Neuron (in vitro differentiated cells): ENCODE results near the gene ZNF385A.
A peak's percentile ranks its signal among the peaks of the same experiment; 100 is the strongest.

Source experiments
- H2AFZ ChIP-seq: one replicate; pipeline ENCODE4 v1.6.1; 2013; ENCODE audit warnings: low read depth, mild to moderate bottlenecking, inconsistent platforms, low read length, moderate library complexity
- H3K27me3 ChIP-seq: one replicate; pipeline ENCODE4 v1.6.1; 2013; ENCODE audit warnings: low read length; ENCODE audit not compliant: insufficient read depth
- H3K36me3 ChIP-seq: one replicate; pipeline ENCODE4 v1.6.1; 2013; ENCODE audit warnings: low read length; ENCODE audit not compliant: insufficient read depth
- H3K4me1 ChIP-seq: one replicate; pipeline ENCODE4 v1.6.1; 2013; ENCODE audit warnings: low read length; ENCODE audit not compliant: insufficient read depth
- H3K4me3 ChIP-seq: 2 replicates; pipeline ENCODE4 v1.5.1; 2013; ENCODE audit warnings: mild to moderate bottlenecking, low read length, moderate library complexity
- H3K9me3 ChIP-seq: one replicate; pipeline ENCODE4 v1.6.1; 2013; ENCODE audit warnings: low read length

The ZNF385A gene

DNA sequence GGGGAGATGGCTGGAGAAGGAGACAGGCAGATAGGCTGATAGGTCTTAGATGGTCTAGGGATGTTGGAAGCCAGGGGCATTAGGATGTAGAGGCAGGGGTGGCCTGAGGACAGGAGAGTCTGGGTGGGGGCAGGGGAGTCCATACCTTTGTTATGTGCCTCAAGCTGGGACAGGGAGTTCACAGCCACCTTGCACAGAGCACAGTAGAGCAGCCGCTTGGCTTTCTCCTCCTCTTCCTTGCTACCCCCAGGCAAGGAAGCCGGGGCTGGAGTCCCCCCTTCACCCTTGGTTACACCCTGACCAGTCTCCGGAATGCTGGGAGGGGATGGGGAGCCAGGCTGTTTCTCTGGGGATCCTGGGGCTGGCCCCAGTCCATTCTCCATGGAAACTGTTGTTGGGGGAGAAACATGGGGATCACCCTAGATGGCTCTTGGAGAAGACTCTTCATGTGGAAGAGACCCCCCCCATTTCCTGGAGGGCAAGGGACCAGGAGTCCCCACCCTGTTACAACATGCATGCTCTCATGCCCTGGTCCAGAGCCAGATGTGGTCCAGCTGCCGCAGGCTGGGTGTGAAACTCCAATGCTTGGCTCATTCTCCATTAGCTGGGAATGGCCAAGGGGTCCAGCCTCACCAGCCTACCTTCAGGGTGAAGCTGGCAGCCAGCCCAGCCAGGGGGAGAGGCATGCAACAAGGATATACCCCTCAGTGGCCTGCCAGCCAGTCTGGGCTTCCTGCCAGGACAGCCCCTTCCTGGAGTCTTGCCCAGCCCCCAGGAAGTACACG lies 13.0 kb downstream of the ZNF385A start:
- Histone ChIP-seq H3K4me1 (peaks cover 9% of the 10 kb centered on the region), H3K4me3 (no peak overlapping the region), H3K27me3 (no peaks in the 10 kb centered on the region), H3K36me3 (no peaks in the 10 kb centered on the region), H3K9me3 (no peaks in the 10 kb centered on the region), H2AFZ (no peak overlapping the region)

DNA sequence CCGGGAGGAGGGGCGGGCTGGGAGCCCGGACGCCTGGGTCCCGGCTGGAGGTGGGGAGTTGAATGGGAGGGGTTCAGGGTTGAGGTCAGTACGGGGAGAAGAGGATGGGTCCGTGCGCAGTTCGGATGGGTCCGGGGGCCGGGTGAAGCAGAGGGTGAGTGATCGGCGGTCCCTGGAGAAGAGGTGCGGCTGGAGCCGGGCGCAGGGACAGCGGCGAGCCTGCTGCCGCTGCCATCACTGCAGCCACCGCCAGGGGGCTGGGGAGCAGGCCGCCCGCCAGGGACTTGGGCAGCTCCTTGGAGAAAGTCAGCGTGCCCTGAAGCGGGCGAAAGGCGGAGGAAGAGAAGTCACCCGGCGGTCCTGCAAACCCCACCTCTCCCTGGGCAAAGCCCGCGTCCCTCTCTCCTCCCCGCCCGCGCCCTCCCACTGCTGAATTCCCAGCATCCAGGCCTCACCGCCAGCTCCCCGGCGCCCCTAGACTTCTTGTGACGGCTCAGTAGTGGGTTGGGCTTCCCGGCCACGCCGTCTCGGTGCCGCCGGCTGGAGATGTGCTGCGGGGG lies 14.3 kb downstream of the ZNF385A start:
- no peaks in the 10 kb centered on the region for H3K36me3 ChIP-seq
- H3K4me3 ChIP-seq, result no peak overlapping the region
- no peaks in the 10 kb centered on the region for H3K9me3 ChIP-seq
- H2AFZ ChIP-seq, result no peak overlapping the region
- no peaks in the 10 kb centered on the region for H3K27me3 ChIP-seq
- H3K4me1 ChIP-seq, result peaks cover 8% of the 10 kb centered on the region

DNA sequence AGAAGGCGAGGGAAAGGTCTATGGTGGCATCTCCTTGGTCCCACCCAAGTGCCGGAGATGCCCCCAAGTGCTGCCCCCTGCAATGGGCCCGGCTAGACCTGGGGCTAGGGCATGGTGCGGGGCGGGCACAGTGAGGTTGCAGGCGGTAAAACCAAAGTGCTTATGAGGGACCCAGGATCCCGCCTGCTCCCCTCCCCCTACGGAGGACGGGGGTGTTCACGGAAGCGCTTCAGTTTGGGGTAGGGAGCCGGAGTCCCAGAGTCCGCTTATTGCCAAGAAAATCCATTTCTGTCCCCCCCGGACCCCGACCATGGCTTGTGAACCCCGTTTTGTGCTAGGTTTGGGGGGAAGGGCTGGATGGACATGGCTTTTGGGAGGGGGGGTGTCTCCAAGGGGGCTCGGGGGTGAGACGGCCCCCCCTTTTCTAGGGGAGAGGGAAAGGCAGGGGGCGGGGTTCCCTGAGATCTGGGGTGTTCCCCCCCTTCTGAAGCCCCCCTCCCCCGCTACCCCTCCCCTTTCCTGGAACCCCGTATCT lies 14.9 kb downstream of the ZNF385A start:
- Histone ChIP-seq H3K36me3 (no peaks in the 10 kb centered on the region), H3K27me3 (no peaks in the 10 kb centered on the region), H3K9me3 (no peaks in the 10 kb centered on the region), H3K4me3 (no peak overlapping the region), H3K4me1 (peaks cover 5% of the 10 kb centered on the region), H2AFZ (no peak overlapping the region)

- no peaks in the 10 kb centered on the region for H3K9me3 ChIP-seq
- no peak overlapping the region for H2AFZ ChIP-seq
- no peaks in the 10 kb centered on the region for H3K36me3 ChIP-seq
- no peaks in the 10 kb centered on the region for H3K27me3 ChIP-seq
- H3K4me1 ChIP-seq, result peaks cover 5% of the 10 kb centered on the region
- no peak overlapping the region for H3K4me3 ChIP-seq
Observed at GRCh38 chr12:54368709-54369596, 15.6 kb downstream of the ZNF385A start.

- Histone ChIP-seq H3K4me1 (peaks cover 5% of the 10 kb centered on the region), H3K9me3 (no peaks in the 10 kb centered on the region), H2AFZ (no peak overlapping the region), H3K27me3 (no peaks in the 10 kb centered on the region), H3K36me3 (no peaks in the 10 kb centered on the region), H3K4me3 (no peak overlapping the region)
Observed at GRCh38 chr12:54368025-54368708, 16.4 kb downstream of the ZNF385A start.

DNA sequence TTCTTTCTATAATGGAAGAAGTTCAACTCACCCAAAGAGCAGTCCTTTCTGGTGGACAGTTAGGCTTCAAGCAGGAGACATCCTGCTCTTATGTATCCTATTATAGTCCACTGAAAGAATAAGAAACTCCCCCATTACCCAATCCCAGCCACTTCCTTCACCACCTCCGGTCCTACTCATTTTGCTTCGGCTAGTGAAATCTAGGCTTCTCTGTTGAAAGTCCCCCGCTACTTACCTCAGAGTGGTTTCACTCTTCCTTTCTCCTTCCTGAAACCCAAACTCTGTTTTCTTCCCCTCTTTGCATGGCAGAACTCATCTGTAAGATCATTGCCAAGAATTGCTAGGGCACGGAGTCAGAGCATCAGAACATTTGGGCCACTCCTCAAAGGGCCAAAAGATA lies 20.1 kb downstream of the ZNF385A start, which contains the start of gene GPR84:
GPR84 (minus strand) TSS at position 74 of the 400 bp plus-strand sequence. CDS start 635 bp downstream, outside the sequence.
- Histone ChIP-seq H3K4me3 (no peak within 1 kb of the TSS), H3K27me3 (no peaks in the 10 kb centered on the region), H2AFZ (no peak within 1 kb of the TSS), H3K4me1 (peaks cover 20% of the 10 kb centered on the region), H3K9me3 (no peaks in the 10 kb centered on the region), H3K36me3 (no peaks in the 10 kb centered on the region)

DNA sequence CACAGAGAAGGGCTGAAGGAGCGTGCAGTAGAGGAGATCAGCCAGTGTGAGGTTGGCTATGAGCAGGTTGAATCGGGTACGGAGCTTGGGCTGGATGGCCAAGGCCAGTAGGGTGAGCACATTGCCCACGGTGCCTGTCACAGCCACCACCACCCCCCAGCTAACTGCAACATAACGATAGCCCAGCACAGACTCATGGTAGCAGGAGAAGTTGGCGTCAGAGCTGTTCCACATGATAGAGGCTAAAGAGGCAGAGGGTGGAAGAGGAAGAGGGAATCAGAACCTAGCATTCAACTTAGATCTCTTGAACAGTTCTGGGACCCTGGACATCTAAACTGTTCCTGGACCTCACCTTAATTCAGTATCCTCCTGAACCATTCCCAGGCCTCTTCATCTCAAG lies 20.9 kb downstream of the ZNF385A start:
- no peaks in the 10 kb centered on the region for H3K27me3 ChIP-seq
- H3K9me3 ChIP-seq, result no peaks in the 10 kb centered on the region
- no peak overlapping the region for H3K4me3 ChIP-seq
- H3K4me1 ChIP-seq, result peaks cover 19% of the 10 kb centered on the region
- H2AFZ ChIP-seq, result no peak overlapping the region
- H3K36me3 ChIP-seq, result no peaks in the 10 kb centered on the region

DNA sequence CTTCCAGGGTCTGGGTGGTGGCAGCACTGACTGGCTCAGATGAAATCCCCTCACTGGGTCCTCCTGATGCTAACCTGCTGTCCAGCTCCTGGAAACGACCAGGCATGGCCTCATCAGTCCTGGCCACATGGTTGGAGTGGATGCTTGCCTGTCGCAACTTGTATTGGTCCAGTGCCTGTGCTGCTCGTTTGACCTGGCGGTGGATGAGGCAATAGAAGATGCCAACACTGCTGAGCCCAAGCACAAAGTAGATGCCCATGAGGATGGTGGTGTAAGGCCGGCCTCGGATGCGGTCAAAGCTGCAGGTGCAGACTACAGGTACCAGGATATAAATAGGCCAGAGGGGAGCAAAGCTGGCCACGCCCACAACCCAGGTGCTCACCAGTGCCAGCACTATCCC lies 21.5 kb downstream of the ZNF385A start:
- Histone ChIP-seq H3K36me3 (no peaks in the 10 kb centered on the region), H2AFZ (no peak overlapping the region), H3K4me1 (peaks cover 24% of the 10 kb centered on the region), H3K9me3 (no peaks in the 10 kb centered on the region), H3K4me3 (no peak overlapping the region), H3K27me3 (no peaks in the 10 kb centered on the region)

DNA sequence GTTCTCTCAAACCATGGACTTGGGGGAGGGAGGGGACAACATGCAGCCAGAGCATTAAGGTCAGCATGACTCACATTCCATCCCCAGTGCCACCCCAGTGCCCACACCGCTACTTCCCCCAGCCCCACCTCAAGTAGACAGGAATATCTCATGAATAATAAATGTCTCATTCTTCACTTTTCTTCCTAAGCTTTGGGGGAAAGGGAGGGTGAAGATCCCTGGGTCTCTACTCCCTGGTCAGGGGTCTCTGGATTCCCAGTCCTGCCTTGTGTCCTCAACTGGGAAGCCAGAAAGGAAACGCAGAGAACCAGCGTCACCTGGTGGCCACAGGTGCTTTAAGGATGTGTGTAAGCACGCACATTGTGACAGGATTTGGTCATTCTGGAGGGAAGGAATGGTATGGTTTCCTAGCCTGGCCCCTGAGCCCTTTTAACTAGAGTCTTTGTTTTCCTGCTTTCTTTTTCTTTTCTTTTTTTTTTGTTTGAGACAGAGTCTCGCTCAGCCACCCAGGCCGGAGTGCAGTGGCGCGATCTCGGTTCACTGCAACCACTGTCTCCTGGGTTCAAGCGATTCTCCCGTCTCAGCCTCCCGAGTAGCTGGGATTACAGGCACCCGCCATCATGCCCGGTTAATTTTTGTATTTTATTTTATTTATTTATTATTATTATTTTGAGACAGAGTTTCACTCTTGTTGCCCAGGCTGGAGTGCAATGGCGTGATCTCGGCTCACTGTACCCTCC lies 23.6 kb downstream of the ZNF385A start:
- Histone ChIP-seq H3K27me3 (no peaks in the 10 kb centered on the region), H3K36me3 (no peaks in the 10 kb centered on the region), H2AFZ (no peak overlapping the region), H3K4me1 (peaks cover 46% of the 10 kb centered on the region), H3K9me3 (no peaks in the 10 kb centered on the region), H3K4me3 (no peak overlapping the region)

GRCh38 chr12:54359762-54360351 lies 24.7 kb downstream of the ZNF385A start:
- Histone ChIP-seq H2AFZ (no peak overlapping the region), H3K27me3 (no peaks in the 10 kb centered on the region), H3K4me3 (peak overlapping the region; percentile 47), H3K36me3 (no peaks in the 10 kb centered on the region), H3K9me3 (no peaks in the 10 kb centered on the region), H3K4me1 (peaks cover 56% of the 10 kb centered on the region)

GRCh38 chr12:54358945-54359761 lies 25.4 kb downstream of the ZNF385A start:
- no peaks in the 10 kb centered on the region for H3K27me3 ChIP-seq
- no peaks in the 10 kb centered on the region for H3K36me3 ChIP-seq
- H3K4me3 ChIP-seq, result peak overlapping the region; percentile 64
- H3K9me3 ChIP-seq, result no peaks in the 10 kb centered on the region
- H2AFZ ChIP-seq, result peak overlapping the region; percentile 11
- peaks cover 60% of the 10 kb centered on the region for H3K4me1 ChIP-seq
